Left lung (tissue), 10 donors: ENCODE data around the gene DOCK11. TPM values are rescaled to one million over a fixed set of nuclear protein-coding genes. Genes with fewer than 3 reads are reported as not detected.

ENCODE experiments used
- ATAC-seq: fragments of 200-7000 bp; cut with Tn5 transposase; one replicate; pipeline ENCODE4 v1.9.1; 2020; ENCODE audit warnings: moderate library complexity
- DNase-seq, 4 donors: peaks; one replicate each; pipeline ENCODE4 v3.0.0-alpha.2; 2013 to 2020
- H3K27ac ChIP-seq, 2 donors: fragments of 200-600 bp; sonication (generic) in 1 of 2; one replicate each; pipeline versions ENCODE4 v1.5.0 to v1.8.0; 2020 to 2021
- H3K27me3 ChIP-seq, 2 donors: fragments of 200-600 bp; sonication (generic) in 1 of 2; one replicate each; pipeline versions ENCODE4 v1.5.0 to v1.8.0; 2020 to 2021
- H3K36me3 ChIP-seq, 2 donors: fragments of 200-600 bp; sonication (generic) in 1 of 2; one replicate each; pipeline versions ENCODE4 v1.5.0 to v1.8.0; 2020 to 2021
- H3K4me1 ChIP-seq, 2 donors: fragments of 200-600 bp; one replicate each; pipeline ENCODE4 v1.8.0; 2021
- H3K4me3 ChIP-seq, 2 donors: fragments of 200-600 bp; sonication (generic) in 1 of 2; one replicate each; pipeline versions ENCODE4 v1.5.0 to v1.8.0; 2020 to 2021; ENCODE audit warnings: mild to moderate bottlenecking in 1 of 2
- H3K9me3 ChIP-seq, 2 donors: fragments of 200-600 bp; sonication (generic) in 1 of 2; one replicate each; pipeline versions ENCODE4 v1.5.0 to v1.8.0; 2020 to 2021
- CTCF ChIP-seq, 2 donors: fragments of 200-600 bp; sonication (generic) in 1 of 2; IDR thresholded peaks; one replicate each; pipeline versions ENCODE4 v1.5.0 to v1.8.0; 2021; ENCODE audit warnings: antibody characterized with exemption in 2 of 2
- intact Hi-C, 2 donors: fragments of 100-400 bp; cut with DNase I; formaldehyde crosslinking; loops; one replicate each; pipeline versions ENCODE4 v1.11.2 to v1.14.2; 2022
- polyA plus RNA-seq, 6 donors: library from polyadenylated mRNA; unstranded; fragments of 120-200 nt; gene quantifications; one replicate each; pipeline ENCODE4 v1.2.1, GENCODE V29; 2013; ENCODE audit not compliant: insufficient read length in 6 of 6
- total RNA-seq, 2 donors: library from RNA; stranded (reverse); fragmentation: NEBNext Ultra II Directional; extraction: Animal tissue kit (Norgen Biotek cat#: 25700); gene quantifications; one replicate each; pipeline ENCODE4 v1.2.1, GENCODE V29; 2021
- donor health status: DM: no; HTN: yes; CAD: no.
- donor health status: DM: no; HTN: no; CAD: no.

DOCK11 gene
- total and polyA plus RNA-seq, 8 donors: 13.4 to 36.8 (median 16.9) TPM

- no peaks in the 10 kb centered on the region for H3K9me3 ChIP-seq
- no peak for DNase-seq
- H3K27ac ChIP-seq: no peak overlapping the region
- no peak for ATAC-seq
- TF ChIP-seq CTCF (IDR thresholded peaks at IDR 0.05): no peak
- H3K36me3 ChIP-seq: no peaks in the 10 kb centered on the region
- H3K27me3 ChIP-seq: no peaks in the 10 kb centered on the region
- peaks cover 0 to 7% of the 10 kb centered on the region in 2 donors for H3K4me1 ChIP-seq
- H3K4me3 ChIP-seq: no peak overlapping the region
- intact Hi-C loops: no loop called here
Observed at GRCh38 chrX:118596390-118596789, 100.8 kb downstream of the DOCK11 start.

GRCh38 chrX:118603981-118604380 lies 108.4 kb downstream of the DOCK11 start:
- Histone ChIP-seq H3K36me3 (peaks cover 0 to 11% of the 10 kb centered on the region in 2 donors), H3K9me3 (no peaks in the 10 kb centered on the region), H3K4me3 (no peak overlapping the region), H3K27me3 (no peaks in the 10 kb centered on the region), H3K4me1 (no peaks in the 10 kb centered on the region), H3K27ac (no peak overlapping the region)
- peak in 2 of 4 donors; percentile 33 to 57 for DNase-seq
- peak; percentile 62 to 87 for TF ChIP-seq CTCF (IDR thresholded peaks at IDR 0.05)
- intact Hi-C loops: loop anchor here in 1 of 2 donors (10.0 kb wide), 1 partner anchor 149 kb away; no protein-coding TSS in a partner anchor
- peak; percentile 90 for ATAC-seq

GRCh38 chrX:118612290-118612689 lies 116.7 kb downstream of the DOCK11 start:
- Histone ChIP-seq H3K27me3 (no peaks in the 10 kb centered on the region), H3K4me1 (no peaks in the 10 kb centered on the region), H3K4me3 (no peak overlapping the region), H3K36me3 (peaks cover 0 to 39% of the 10 kb centered on the region in 2 donors), H3K9me3 (no peaks in the 10 kb centered on the region), H3K27ac (no peak overlapping the region)
- intact Hi-C loops: no loop called here
- ATAC-seq (no peak), DNase-seq (no peak)
- TF ChIP-seq CTCF (IDR thresholded peaks at IDR 0.05): no peak

- no peak for ATAC-seq
- intact Hi-C loops: no loop called here
- Histone ChIP-seq H3K36me3 (peaks cover 0 to 38% of the 10 kb centered on the region in 2 donors), H3K27ac (no peak overlapping the region), H3K27me3 (no peaks in the 10 kb centered on the region), H3K4me1 (no peaks in the 10 kb centered on the region), H3K9me3 (no peaks in the 10 kb centered on the region), H3K4me3 (no peak overlapping the region)
- no peak for DNase-seq
- no peak for TF ChIP-seq CTCF (IDR thresholded peaks at IDR 0.05)
Observed at GRCh38 chrX:118614150-118614549, 118.5 kb downstream of the DOCK11 start.

- no peak for DNase-seq
- no peak for ATAC-seq
- intact Hi-C loops: no loop called here
- H3K4me1 ChIP-seq: no peaks in the 10 kb centered on the region
- TF ChIP-seq CTCF (IDR thresholded peaks at IDR 0.05): no peak
- no peaks in the 10 kb centered on the region for H3K27me3 ChIP-seq
- no peak overlapping the region for H3K4me3 ChIP-seq
- H3K27ac ChIP-seq: no peak overlapping the region
- H3K36me3 ChIP-seq: peaks cover 0 to 33% of the 10 kb centered on the region in 2 donors
- no peaks in the 10 kb centered on the region for H3K9me3 ChIP-seq
Observed at GRCh38 chrX:118615141-118615540, 119.5 kb downstream of the DOCK11 start.
